HepG2 (cell line): ENCODE data around the gene FAM168A. TPM values are rescaled to one million over a fixed set of nuclear protein-coding genes. Genes with fewer than 3 reads are reported as not detected.

ENCODE experiments used
- BCL6 ChIP-seq: IDR thresholded peaks from 2 replicates; pipeline ENCODE4 v1.6.1; 2016; ENCODE audit warnings: missing genetic modification reagents, missing compliant biosample characterization
- CREB1 ChIP-seq, 2 experiments: fragments of 450-650 bp in 1 of 2; IDR thresholded peaks; 2 replicates each; pipeline ENCODE4 v1.6.1; 2016 to 2017; ENCODE audit warnings: control low read depth in 1 of 2, mild to moderate bottlenecking in 1 of 2, missing compliant biosample characterization in 1 of 2, missing genetic modification characterization in 1 of 2
- DRAP1 ChIP-seq: IDR thresholded peaks from 2 replicates; pipeline ENCODE4 v1.6.1; 2016; ENCODE audit warnings: missing genetic modification reagents, missing compliant biosample characterization
- GABPB1 ChIP-seq: IDR thresholded peaks from 2 replicates; pipeline ENCODE4 v1.6.1; 2016; ENCODE audit warnings: mild to moderate bottlenecking, missing genetic modification reagents, moderate library complexity, missing compliant biosample characterization
- GATAD2A ChIP-seq: IDR thresholded peaks from 2 replicates; pipeline ENCODE4 v1.6.1; 2016
- HBP1 ChIP-seq: IDR thresholded peaks from 2 replicates; pipeline ENCODE4 v1.6.1; 2016; ENCODE audit warnings: low read depth, control low read depth
- KDM6A ChIP-seq: IDR thresholded peaks from 2 replicates; pipeline ENCODE4 v1.6.1; 2016; ENCODE audit warnings: low read depth
- KMT2B ChIP-seq: IDR thresholded peaks from 2 replicates; pipeline ENCODE4 v1.6.1; 2016; ENCODE audit warnings: missing genetic modification reagents, missing compliant biosample characterization
- NONO ChIP-seq, 2 experiments: fragments of 450-650 bp in 1 of 2; sonication (generic) in 1 of 2; formaldehyde crosslinking in 1 of 2; IDR thresholded peaks in 1 of 2; conservative IDR thresholded peaks in 1 of 2; 2 replicates each; pipeline versions ENCODE4 v1.6.1 to v1.8.0; 2017 to 2022; ENCODE audit warnings: mild to moderate bottlenecking in 1 of 2, missing genetic modification reagents in 1 of 2, moderate library complexity in 1 of 2
- PHF21A ChIP-seq: sonication (generic); formaldehyde crosslinking; IDR thresholded peaks from 2 replicates; pipeline ENCODE4 v1.5.0; 2020; ENCODE audit warnings: mild to moderate bottlenecking, missing genetic modification reagents
- POLR2G ChIP-seq: fragments of 200-400 bp; formaldehyde crosslinking; IDR thresholded peaks from 2 replicates; pipeline ENCODE4 v1.6.1; 2018; ENCODE audit warnings: mild to moderate bottlenecking, low read depth, low read length, moderate library complexity
- PPARG ChIP-seq: conservative IDR thresholded peaks from 2 replicates; pipeline ENCODE4 v1.6.1; 2016; ENCODE audit warnings: missing biosample characterization, missing genetic modification reagents
- RBM39 ChIP-seq: fragments of 200-400 bp; formaldehyde crosslinking; IDR thresholded peaks from one replicate; pipeline ENCODE4 v1.6.1; 2018; ENCODE audit warnings: antibody characterized with exemption, mild to moderate bottlenecking, low read depth, low read length; ENCODE audit not compliant: poor library complexity, severe bottlenecking
- RFX5 ChIP-seq: IDR thresholded peaks from 2 replicates; pipeline ENCODE4 v1.6.1; 2011; ENCODE audit warnings: low read depth, low read length, improper control_type of control experiment
- SAFB2 ChIP-seq: sonication (generic); formaldehyde crosslinking; IDR thresholded peaks from 2 replicates; pipeline ENCODE4 v1.5.1; 2020; ENCODE audit warnings: missing genetic modification reagents, low read depth, mild to moderate bottlenecking, borderline replicate concordance
- SP140L ChIP-seq: sonication (generic); formaldehyde crosslinking; IDR thresholded peaks from 2 replicates; pipeline ENCODE4 v1.4.0; 2020; ENCODE audit warnings: missing genetic modification reagents, borderline replicate concordance
- SP5 ChIP-seq: IDR thresholded peaks from 2 replicates; pipeline ENCODE4 v1.6.1; 2016; ENCODE audit warnings: low read depth, borderline replicate concordance
- STAT6 ChIP-seq: sonication (generic); formaldehyde crosslinking; IDR thresholded peaks from 2 replicates; pipeline ENCODE4 v1.4.0; 2020; ENCODE audit warnings: missing genetic modification reagents, mild to moderate bottlenecking, borderline replicate concordance
- TCF12 ChIP-seq, 2 experiments: fragments of 450-650 bp in 1 of 2; sonication (generic) in 1 of 2; formaldehyde crosslinking in 1 of 2; IDR thresholded peaks; 2 replicates each; pipeline versions ENCODE4 v1.6.1 to v1.8.0; 2017 to 2022; ENCODE audit warnings: antibody characterized with exemption in 1 of 2, mild to moderate bottlenecking in 1 of 2, missing genetic modification reagents in 1 of 2, moderate library complexity in 1 of 2
- ZBTB21 ChIP-seq: sonication (generic); formaldehyde crosslinking; IDR thresholded peaks from 2 replicates; pipeline ENCODE4 v1.4.0; 2020; ENCODE audit warnings: missing genetic modification reagents
- ZFX ChIP-seq: sonication (generic); formaldehyde crosslinking; IDR thresholded peaks from 2 replicates; pipeline ENCODE4 v1.4.0; 2020; ENCODE audit warnings: mild to moderate bottlenecking, low read depth, missing genetic modification reagents, moderate library complexity
- ZNF660 ChIP-seq: sonication (generic); formaldehyde crosslinking; IDR thresholded peaks from 2 replicates; pipeline ENCODE4 v1.5.1; 2020; ENCODE audit warnings: mild to moderate bottlenecking, low read depth, missing genetic modification reagents, borderline replicate concordance
- ZNF709 ChIP-seq: sonication (generic); formaldehyde crosslinking; IDR thresholded peaks from 2 replicates; pipeline ENCODE4 v1.5.0; 2020; ENCODE audit warnings: mild to moderate bottlenecking, missing genetic modification reagents
- ZNF792 ChIP-seq: IDR thresholded peaks from 2 replicates; pipeline ENCODE4 v1.6.1; 2016
- ZSCAN31 ChIP-seq: sonication (generic); formaldehyde crosslinking; IDR thresholded peaks from 2 replicates; pipeline ENCODE4 v1.5.0; 2020; ENCODE audit warnings: low read depth, mild to moderate bottlenecking, missing genetic modification reagents
- polyA plus RNA-seq, 8 experiments: library from polyadenylated mRNA; depleted of rRNA in 3 of 8; stranded (reverse) in 7 of 8; unstranded in 1 of 8; fragments of >200 nt; fragmentation: Illumina TruSeq in 4 of 8; extraction: Trizol in 4 of 8; gene quantifications; 2 replicates each; pipeline versions ENCODE4 v1.2.1 to v1.2.3, GENCODE V29; 2011 to 2016; ENCODE audit warnings: low read depth in 4 of 8, missing spikeins in 1 of 8, mixed read lengths in 1 of 8; ENCODE audit not compliant: insufficient read depth in 1 of 8
- total RNA-seq, 5 experiments: library from RNA; depleted of rRNA; stranded (reverse); fragments of >200 nt; fragmentation: Illumina TruSeq; extraction: Trizol; gene quantifications; 2 replicates each; pipeline ENCODE4 v1.2.3, GENCODE V29; 2016; ENCODE audit warnings: low read depth in 1 of 5

Gene FAM168A
- total and polyA plus RNA-seq, 2 of the 13 experiments (the other 11 are each of a cell fraction or from before 2014, with no cell fraction given): 13.9 to 15.8 TPM

GRCh38 chr11:73376160-73376802 lies 221.6 kb downstream of the FAM168A start, which contains the start of gene RELT (continued):
- TF ChIP-seq STAT6: no peak
- TF ChIP-seq ZNF792 (CRISPR knock-in tag): 0 out of 2 replicates have a peak, but pooled peaks have one; percentile 13
- TF ChIP-seq CREB1 (IDR thresholded peaks at IDR 0.05): peak; percentile 87; the same call in 1 of the 2 replicates
- no peak for TF ChIP-seq CREB1 (CRISPR knock-in tag; IDR thresholded peaks at IDR 0.05)
- no peak for TF ChIP-seq ZNF660
- peak; percentile 54; the same call in 1 of the 2 replicates for TF ChIP-seq RFX5
- no peak; the same call in 1 of the 2 replicates for TF ChIP-seq SAFB2 (CRISPR knock-in tag)
- peak; percentile 95 for TF ChIP-seq HBP1 (CRISPR knock-in tag)
- 0 out of 2 replicates have a peak, but pooled peaks have one; percentile 29 for TF ChIP-seq ZSCAN31 (CRISPR knock-in tag)
- peak; percentile 69 for TF ChIP-seq PHF21A (CRISPR knock-in tag)
- no peak for TF ChIP-seq NONO (IDR thresholded peaks at IDR 0.05)
- peak; percentile 51 for TF ChIP-seq NONO (CRISPR knock-in tag; conservative IDR thresholded peaks at IDR 0.05)
- 0 out of 2 replicates have a peak, but pooled peaks have one; percentile 24 for TF ChIP-seq PPARG
- TF ChIP-seq KMT2B: peak; percentile 26; the same call in 1 of the 2 replicates
- peak; percentile 60 for TF ChIP-seq SP5
- TF ChIP-seq GATAD2A (CRISPR knock-in tag): no peak
- peak; percentile 63 for TF ChIP-seq RBM39
- TF ChIP-seq ZNF709 (CRISPR knock-in tag): peak; percentile 91
- peak; percentile 92 for TF ChIP-seq POLR2G
- peak; percentile 90 for TF ChIP-seq DRAP1 (CRISPR knock-in tag)
- TF ChIP-seq GABPB1 (CRISPR knock-in tag): 0 out of 2 replicates have a peak, but pooled peaks have one; percentile 49
- TF ChIP-seq SP140L (CRISPR knock-in tag): no peak
- peak; percentile 9; the same call in 1 of the 2 replicates for TF ChIP-seq BCL6 (CRISPR knock-in tag)
- no peak for TF ChIP-seq KDM6A (CRISPR knock-in tag)
- no peak for TF ChIP-seq TCF12 (IDR thresholded peaks at IDR 0.05)
- TF ChIP-seq TCF12 (CRISPR knock-in tag; IDR thresholded peaks at IDR 0.05): 0 out of 2 replicates have a peak, but pooled peaks have one; percentile 24
- peak; percentile 62 for TF ChIP-seq ZFX (CRISPR knock-in tag)
- no peak for TF ChIP-seq ZBTB21 (CRISPR knock-in tag)
